NOMO-1 treated with DMSO at 0.1 percent for 48 hours (cell line): ENCODE results near the gene SPATA16.
"Not testable (repeated sequence)": the region's sequence is repeated elsewhere in the genome, so short reads cannot be mapped to it uniquely, and the experiment has no call there.

Experiments used
- DNase-seq: peaks from one replicate; lab custom pipeline; 2025; ENCODE audit not compliant: unreplicated experiment; lab: John Stamatoyannopoulos, UW

Gene SPATA16

GRCh38 chr3:172903642-172904320, 237.3 kb downstream of the SPATA16 start:
- no peak for DNase-seq

GRCh38 chr3:172892158-172892557, 248.9 kb downstream of the SPATA16 start:
- no peak for DNase-seq

DNA sequence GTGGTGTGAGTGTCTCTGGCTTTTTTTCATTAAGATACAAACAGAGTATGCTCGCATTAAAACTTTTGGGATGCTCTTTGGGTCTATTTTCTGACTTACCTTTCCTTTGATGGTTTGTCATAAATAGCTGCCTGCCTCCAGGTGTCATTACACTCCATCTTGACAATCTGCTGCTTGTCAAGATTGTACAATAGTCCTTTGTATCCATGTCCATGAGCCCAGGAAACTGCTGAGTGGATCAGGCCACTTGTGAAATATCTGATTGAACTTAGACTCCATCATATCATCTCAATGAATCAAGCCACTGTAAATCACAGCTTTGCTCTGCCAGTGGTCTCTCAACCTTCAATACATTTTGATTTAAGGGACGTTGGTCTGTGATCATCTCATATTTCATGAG, 255.3 kb downstream of the SPATA16 start:
- no peak for DNase-seq

DNA sequence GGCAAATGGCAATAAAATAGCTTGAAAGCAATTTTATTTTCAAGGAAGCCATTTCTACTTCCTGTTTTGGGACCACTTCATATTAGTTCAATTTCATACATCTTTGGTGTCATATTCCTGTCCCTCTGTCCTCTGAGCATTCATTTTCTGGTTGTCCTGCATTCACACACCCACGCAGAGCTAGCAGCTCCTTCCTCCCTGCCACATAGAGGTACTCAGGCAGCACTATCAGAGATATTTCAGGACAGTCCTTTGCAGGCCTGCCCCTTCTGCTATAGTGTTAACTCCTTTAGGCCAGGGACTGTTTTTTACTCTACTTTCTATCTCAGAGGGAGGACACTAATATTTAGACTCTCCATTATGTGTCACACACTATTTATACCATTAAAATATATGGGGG, 258.5 kb downstream of the SPATA16 start:
- no peak for DNase-seq

- DNase-seq: not testable (repeated sequence)
Measured at GRCh38 chr3:172879381-172879780, 261.7 kb downstream of the SPATA16 start.

DNA sequence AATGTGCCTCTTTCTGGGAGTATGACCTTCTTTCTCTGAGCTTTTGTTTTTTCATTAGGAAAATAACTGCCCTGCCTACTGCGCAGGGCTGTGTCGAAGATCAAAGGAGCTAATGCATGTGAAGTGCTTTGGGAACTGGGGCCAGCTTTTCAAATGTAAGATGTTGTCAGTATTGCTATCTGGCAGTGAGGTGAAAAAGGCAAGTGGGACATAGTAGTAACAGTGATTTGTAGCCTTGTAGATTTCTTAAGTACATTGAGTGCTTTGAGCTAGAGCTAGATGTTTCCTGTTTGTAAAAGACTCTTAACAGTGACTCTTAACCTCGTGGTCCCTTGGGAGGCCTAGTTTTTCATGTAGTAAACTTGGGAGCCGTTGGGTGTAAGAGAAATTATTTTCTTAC, 264.0 kb downstream of the SPATA16 start:
- DNase-seq: no peak

DNA sequence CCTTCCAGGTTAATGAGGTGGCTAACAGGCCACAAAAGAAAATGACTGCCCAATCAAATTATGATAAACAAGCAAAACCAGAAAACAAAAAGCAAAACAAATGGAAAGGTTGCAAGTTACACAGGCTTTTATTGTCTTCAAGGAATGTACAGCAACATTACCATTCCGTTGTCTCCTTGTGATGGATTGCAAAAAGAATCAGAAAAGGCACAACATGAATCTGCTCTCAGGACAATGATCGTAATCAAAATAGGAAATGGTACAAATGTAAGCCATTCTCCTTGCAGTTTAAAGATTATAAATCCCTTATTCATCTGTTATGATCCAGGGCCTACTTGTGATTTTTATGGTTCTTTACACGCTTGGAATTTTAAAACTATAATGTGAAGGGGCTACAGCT, 264.7 kb downstream of the SPATA16 start:
- DNase-seq: no peak

DNA sequence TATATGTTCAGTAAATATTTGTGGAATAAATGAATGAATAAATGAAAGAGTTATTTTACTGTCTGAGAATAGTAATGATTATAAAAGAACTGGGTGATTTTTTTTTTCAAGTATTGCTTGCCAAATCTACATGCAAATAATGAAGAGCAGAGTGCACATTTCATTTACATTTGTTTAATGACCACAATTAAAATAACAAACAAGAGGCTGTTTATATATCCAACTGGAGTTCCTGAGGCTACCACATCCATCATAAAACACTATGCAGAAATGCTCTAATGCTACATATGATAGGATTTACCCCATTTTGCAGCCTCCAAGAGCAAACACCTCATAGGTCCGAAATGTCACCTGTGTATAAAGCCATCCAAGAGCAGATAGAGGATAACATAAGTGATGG, 266.0 kb downstream of the SPATA16 start:
- no peak for DNase-seq

GRCh38 chr3:172869784-172870518, 271.1 kb downstream of the SPATA16 start:
- DNase-seq: no peak

DNA sequence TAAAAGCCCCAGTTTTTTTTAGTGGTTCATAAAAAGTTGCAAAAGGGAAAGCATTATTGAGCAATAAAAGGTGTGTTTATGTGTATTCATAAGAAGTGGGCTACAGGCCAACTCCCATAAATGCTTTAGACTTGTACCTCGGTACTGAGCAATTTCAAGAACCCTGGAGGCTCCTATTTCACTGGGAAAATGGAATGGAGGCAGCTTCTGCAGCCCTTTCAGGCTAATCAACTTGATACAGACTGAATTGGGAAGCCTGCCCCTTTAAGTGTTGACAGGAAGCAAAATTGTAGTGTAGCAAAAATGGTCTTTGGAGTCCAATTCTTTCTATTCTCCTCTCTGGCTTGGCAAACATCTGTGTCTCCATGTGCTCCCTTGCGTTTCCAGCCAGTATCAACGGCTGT, 271.7 kb downstream of the SPATA16 start:
- DNase-seq: no peak

GRCh38 chr3:172868582-172869200, 272.3 kb downstream of the SPATA16 start:
- DNase-seq: no peak

GRCh38 chr3:172866726-172867350, 274.2 kb downstream of the SPATA16 start:
- not testable (repeated sequence) for DNase-seq

DNA sequence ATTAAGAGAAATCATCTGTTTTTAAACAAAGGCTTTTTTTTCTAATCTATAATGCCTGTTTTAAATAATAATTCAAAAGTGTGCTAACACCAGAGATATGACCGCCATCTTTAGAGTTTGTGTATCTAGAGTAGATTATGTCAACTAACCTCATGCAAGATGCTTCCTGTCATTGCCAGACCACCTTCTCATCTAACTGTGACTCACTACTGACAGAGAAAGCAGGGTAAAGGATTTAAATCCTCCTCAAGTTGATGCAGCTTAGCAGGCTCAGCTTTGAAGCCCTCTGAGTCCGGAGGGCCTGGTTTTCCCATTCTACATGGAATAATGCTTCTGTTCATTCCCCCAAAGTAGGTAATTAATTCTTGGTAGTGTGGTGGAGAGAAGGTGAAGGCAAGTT, 282.0 kb downstream of the SPATA16 start:
- no peak for DNase-seq

- DNase-seq: no peak
Measured at GRCh38 chr3:172856795-172857742, 284.0 kb downstream of the SPATA16 start.

GRCh38 chr3:172855037-172855436, 286.0 kb downstream of the SPATA16 start:
- DNase-seq: no peak

DNA sequence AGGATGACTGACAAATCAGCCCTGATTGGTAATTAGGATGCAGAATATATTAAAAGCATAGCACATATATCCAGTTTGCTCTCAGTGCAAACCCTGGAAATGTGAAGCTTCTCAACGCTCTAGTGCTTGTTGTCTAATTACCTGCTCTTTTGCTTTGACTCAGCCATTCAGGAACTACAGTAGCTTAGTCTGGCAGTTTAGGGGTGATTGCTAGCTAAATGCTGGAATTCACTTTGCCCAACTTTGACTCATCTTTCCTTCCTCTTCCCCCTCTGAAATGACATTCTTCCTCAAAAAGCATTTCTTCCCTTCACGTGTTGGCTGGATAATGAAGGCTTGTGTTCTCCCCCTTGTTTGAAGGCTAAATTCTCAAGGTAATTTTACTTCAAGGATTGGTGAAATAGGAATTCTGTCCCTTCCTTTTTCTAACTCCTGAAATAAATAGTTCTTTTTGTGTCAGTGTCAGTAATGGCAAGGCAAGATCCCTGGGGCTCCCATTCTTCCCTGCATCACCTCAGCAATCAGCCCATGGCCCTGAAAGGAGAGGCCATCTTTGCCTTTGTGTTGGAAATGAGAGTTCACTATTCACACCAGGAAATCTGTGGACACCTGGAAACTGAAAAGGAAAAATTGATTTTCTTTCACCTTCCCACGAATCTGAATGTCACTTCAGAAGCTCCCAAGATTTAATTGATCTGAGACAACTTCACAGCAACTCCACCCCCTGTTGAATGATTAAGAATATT, 286.9 kb downstream of the SPATA16 start:
- DNase-seq: no peak

DNA sequence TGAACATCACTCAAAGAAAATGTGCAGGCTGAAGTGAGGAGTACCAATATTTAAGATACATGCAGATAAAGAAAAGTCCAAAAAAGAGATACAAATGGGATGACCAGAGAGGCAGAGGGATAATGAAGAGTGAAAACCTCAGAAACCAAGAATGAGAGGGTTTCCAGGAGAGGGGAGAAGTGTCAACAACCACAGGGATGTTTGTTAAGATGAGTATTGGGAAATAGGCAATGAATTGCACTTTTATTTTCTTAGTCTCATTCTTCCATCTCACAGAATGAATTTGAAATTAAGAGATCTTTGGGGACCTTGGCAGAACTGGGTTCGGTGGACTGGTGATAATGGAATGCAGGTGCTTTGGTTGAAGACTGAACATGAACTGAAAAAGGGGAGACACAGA, 288.0 kb downstream of the SPATA16 start:
- DNase-seq: no peak

GRCh38 chr3:172848910-172849309, 292.1 kb downstream of the SPATA16 start:
- no peak for DNase-seq

DNA sequence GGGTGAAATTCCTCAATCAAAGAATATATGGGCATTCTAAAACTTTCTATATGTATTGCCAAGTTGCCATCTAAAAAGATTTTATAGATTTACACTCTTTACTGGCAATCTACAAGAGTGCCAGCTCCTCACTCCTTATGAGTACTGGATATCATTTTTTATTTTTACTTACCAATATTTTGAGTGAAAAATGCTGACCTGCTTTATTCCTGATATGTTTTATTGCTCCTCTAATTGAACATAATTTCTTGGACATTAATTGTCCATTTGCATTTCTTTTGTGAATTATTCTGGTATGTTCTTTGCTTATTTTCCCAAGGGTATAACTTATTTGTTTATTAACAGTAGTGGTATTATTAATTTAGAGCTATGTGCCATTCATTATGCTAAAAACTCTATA, 293.7 kb downstream of the SPATA16 start:
- DNase-seq: no peak

- DNase-seq: no peak
Measured at GRCh38 chr3:172846706-172847105, 294.3 kb downstream of the SPATA16 start.
